ENCODE measurements around the gene SLC43A2. TPM values are rescaled to one million over a fixed set of nuclear protein-coding genes. Genes with fewer than 3 reads are reported as not detected.

SLC43A2 gene
- total and polyA plus RNA-seq, 2 of the 13 experiments (the other 11 are each of a cell fraction or from before 2014, with no cell fraction given) = 7.3 to 20.0 TPM

DNA sequence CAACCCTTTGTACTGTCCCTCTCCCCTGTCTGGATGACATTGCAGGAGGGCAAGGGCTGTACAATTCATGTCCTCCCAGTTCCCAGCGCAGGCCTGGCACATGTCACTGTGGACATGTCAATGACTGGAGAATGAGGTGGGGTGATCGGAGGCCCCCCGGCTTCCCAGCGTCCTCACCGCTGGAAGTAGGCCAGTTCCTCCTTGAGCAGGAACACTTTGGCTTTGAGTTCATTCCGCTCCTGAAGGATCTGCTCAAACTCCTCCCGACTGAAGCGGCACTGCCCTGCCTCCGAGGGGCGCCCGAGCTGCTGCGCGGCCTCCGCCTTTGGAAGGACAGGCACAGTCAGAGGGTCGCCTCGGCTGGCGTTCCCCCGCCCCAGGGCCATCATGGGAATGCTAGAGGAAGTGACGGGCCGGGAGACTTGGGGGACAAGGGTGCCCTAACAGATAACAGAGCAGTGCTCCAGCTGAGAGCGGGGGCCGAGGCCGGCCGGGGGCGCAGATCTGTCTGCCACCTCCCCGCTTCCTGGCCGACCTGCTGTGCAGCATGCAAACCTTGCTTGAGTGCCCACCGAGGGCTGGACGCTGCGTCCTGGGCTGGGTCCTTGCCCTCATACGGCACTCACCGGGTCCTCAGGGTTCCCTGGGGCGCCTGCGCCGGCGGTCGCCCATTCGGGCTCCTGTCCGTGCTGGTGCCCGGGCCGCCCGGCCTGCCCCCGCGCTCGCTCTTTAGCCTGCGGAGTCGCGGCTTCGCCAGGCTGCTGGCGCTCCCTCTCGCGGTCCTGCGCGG lies 19.7 kb upstream of the SLC43A2 start (continued):
- TF ChIP-seq, protein P1, sequence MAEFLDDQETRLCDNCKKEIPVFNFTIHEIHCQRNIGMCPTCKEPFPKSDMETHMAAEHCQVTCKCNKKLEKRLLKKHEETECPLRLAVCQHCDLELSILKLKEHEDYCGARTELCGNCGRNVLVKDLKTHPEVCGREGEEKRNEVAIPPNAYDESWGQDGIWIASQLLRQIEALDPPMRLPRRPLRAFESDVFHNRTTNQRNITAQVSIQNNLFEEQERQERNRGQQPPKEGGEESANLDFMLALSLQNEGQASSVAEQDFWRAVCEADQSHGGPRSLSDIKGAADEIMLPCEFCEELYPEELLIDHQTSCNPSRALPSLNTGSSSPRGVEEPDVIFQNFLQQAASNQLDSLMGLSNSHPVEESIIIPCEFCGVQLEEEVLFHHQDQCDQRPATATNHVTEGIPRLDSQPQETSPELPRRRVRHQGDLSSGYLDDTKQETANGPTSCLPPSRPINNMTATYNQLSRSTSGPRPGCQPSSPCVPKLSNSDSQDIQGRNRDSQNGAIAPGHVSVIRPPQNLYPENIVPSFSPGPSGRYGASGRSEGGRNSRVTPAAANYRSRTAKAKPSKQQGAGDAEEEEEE (CRISPR knock-in tag; IDR thresholded peaks at IDR 0.05; ENCODE audit: borderline replicate concordance) = no peak
- TF ChIP-seq, protein P2, sequence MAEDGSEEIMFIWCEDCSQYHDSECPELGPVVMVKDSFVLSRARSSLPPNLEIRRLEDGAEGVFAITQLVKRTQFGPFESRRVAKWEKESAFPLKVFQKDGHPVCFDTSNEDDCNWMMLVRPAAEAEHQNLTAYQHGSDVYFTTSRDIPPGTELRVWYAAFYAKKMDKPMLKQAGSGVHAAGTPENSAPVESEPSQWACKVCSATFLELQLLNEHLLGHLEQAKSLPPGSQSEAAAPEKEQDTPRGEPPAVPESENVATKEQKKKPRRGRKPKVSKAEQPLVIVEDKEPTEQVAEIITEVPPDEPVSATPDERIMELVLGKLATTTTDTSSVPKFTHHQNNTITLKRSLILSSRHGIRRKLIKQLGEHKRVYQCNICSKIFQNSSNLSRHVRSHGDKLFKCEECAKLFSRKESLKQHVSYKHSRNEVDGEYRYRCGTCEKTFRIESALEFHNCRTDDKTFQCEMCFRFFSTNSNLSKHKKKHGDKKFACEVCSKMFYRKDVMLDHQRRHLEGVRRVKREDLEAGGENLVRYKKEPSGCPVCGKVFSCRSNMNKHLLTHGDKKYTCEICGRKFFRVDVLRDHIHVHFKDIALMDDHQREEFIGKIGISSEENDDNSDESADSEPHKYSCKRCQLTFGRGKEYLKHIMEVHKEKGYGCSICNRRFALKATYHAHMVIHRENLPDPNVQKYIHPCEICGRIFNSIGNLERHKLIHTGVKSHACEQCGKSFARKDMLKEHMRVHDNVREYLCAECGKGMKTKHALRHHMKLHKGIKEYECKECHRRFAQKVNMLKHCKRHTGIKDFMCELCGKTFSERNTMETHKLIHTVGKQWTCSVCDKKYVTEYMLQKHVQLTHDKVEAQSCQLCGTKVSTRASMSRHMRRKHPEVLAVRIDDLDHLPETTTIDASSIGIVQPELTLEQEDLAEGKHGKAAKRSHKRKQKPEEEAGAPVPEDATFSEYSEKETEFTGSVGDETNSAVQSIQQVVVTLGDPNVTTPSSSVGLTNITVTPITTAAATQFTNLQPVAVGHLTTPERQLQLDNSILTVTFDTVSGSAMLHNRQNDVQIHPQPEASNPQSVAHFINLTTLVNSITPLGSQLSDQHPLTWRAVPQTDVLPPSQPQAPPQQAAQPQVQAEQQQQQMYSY (CRISPR knock-in tag; IDR thresholded peaks at IDR 0.05) = no peak
- TF ChIP-seq NPAS2 (CRISPR knock-in tag; IDR thresholded peaks at IDR 0.05; ENCODE audit: borderline replicate concordance) (no peak), ADNP (CRISPR knock-in tag; IDR thresholded peaks at IDR 0.05) (0 out of 2 replicates have a peak, but pooled peaks have one; percentile 21), ZNF24 (IDR thresholded peaks at IDR 0.05) (no peak), XRCC5 (optimal IDR thresholded peaks at IDR 0.05; ENCODE audit: low read length) (peak; percentile 88), GABPB1 (CRISPR knock-in tag; IDR thresholded peaks at IDR 0.05) (0 out of 2 replicates have a peak, but pooled peaks have one; percentile 56), TBX3 (IDR thresholded peaks at IDR 0.05; ENCODE audit: borderline replicate concordance) (no peak), MTF2 (CRISPR knock-in tag; IDR thresholded peaks at IDR 0.05; ENCODE audit: borderline replicate concordance) (no peak), SNAPC2 (CRISPR knock-in tag; IDR thresholded peaks at IDR 0.05) (no peak), ZNF567 (CRISPR knock-in tag; IDR thresholded peaks at IDR 0.05; ENCODE audit: borderline replicate concordance) (no peak), TAF1 (CRISPR knock-in tag; IDR thresholded peaks at IDR 0.05) (peak; percentile 29; the same call in 1 of the 2 replicates), DNMT3B (CRISPR knock-in tag; conservative IDR thresholded peaks at IDR 0.05) (no peak), NKX3-1 (CRISPR knock-in tag; IDR thresholded peaks at IDR 0.05) (no peak)
- TF ChIP-seq, protein P3, sequence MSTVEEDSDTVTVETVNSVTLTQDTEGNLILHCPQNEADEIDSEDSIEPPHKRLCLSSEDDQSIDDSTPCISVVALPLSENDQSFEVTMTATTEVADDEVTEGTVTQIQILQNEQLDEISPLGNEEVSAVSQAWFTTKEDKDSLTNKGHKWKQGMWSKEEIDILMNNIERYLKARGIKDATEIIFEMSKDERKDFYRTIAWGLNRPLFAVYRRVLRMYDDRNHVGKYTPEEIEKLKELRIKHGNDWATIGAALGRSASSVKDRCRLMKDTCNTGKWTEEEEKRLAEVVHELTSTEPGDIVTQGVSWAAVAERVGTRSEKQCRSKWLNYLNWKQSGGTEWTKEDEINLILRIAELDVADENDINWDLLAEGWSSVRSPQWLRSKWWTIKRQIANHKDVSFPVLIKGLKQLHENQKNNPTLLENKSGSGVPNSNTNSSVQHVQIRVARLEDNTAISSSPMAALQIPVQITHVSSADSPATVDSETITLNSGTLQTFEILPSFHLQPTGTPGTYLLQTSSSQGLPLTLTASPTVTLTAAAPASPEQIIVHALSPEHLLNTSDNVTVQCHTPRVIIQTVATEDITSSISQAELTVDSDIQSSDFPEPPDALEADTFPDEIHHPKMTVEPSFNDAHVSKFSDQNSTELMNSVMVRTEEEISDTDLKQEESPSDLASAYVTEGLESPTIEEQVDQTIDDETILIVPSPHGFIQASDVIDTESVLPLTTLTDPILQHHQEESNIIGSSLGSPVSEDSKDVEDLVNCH (CRISPR knock-in tag; IDR thresholded peaks at IDR 0.05) = no peak
- TF ChIP-seq, protein P4, sequence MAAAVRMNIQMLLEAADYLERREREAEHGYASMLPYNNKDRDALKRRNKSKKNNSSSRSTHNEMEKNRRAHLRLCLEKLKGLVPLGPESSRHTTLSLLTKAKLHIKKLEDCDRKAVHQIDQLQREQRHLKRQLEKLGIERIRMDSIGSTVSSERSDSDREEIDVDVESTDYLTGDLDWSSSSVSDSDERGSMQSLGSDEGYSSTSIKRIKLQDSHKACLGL (CRISPR knock-in tag; IDR thresholded peaks at IDR 0.05) = 0 out of 2 replicates have a peak, but pooled peaks have one; percentile 7
- TF ChIP-seq, protein P5, sequence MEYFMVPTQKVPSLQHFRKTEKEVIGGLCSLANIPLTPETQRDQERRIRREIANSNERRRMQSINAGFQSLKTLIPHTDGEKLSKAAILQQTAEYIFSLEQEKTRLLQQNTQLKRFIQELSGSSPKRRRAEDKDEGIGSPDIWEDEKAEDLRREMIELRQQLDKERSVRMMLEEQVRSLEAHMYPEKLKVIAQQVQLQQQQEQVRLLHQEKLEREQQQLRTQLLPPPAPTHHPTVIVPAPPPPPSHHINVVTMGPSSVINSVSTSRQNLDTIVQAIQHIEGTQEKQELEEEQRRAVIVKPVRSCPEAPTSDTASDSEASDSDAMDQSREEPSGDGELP (IDR thresholded peaks at IDR 0.05; ENCODE audit: borderline replicate concordance, low read depth) = no peak
- TF ChIP-seq, protein P6, sequence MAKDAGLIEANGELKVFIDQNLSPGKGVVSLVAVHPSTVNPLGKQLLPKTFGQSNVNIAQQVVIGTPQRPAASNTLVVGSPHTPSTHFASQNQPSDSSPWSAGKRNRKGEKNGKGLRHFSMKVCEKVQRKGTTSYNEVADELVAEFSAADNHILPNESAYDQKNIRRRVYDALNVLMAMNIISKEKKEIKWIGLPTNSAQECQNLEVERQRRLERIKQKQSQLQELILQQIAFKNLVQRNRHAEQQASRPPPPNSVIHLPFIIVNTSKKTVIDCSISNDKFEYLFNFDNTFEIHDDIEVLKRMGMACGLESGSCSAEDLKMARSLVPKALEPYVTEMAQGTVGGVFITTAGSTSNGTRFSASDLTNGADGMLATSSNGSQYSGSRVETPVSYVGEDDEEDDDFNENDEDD (CRISPR knock-in tag; IDR thresholded peaks at IDR 0.05; ENCODE audit: borderline replicate concordance) = no peak

Data from HepG2 (cell line).